Limb (tissue), 2 donors: Measurements from ENCODE around the gene PTPRZ1.

ENCODE experiments used
- DNase-seq, 2 donors: peaks; one replicate each; pipeline ENCODE4 v3.0.0-alpha.2; 2016; ENCODE audit errors: extremely low spot score in 2 of 2

The PTPRZ1 gene

GRCh38 chr7:121953601-121954000 is 80.6 kb downstream of the PTPRZ1 start:
- DNase-seq, result no peak

- no peak for DNase-seq
These were observed 81.8 kb downstream of the PTPRZ1 start for GRCh38 chr7:121954803-121955202.

- DNase-seq, result no peak
These were observed 84.7 kb downstream of the PTPRZ1 start for GRCh38 chr7:121957626-121958025.

GRCh38 chr7:121960678-121961077 is 87.7 kb downstream of the PTPRZ1 start:
- DNase-seq, result no peak

GRCh38 chr7:121961089-121961867 is 88.3 kb downstream of the PTPRZ1 start:
- no peak for DNase-seq

GRCh38 chr7:121966276-121966934 is 93.4 kb downstream of the PTPRZ1 start:
- no peak for DNase-seq

GRCh38 chr7:121966935-121967332 is 94.0 kb downstream of the PTPRZ1 start:
- DNase-seq, result no peak

- DNase-seq, result no peak
These were observed 112.6 kb downstream of the PTPRZ1 start for GRCh38 chr7:121985476-121986030.

- no peak for DNase-seq
These were observed 119.1 kb downstream of the PTPRZ1 start for GRCh38 chr7:121992068-121992467.

- DNase-seq, result peak; percentile 77 to 82
These were observed 121.9 kb downstream of the PTPRZ1 start for GRCh38 chr7:121994625-121995410.

GRCh38 chr7:122006687-122007086 is 133.7 kb downstream of the PTPRZ1 start:
- DNase-seq, result no peak

- no peak for DNase-seq
These were observed 137.2 kb downstream of the PTPRZ1 start for GRCh38 chr7:122010116-122010515.

GRCh38 chr7:122013065-122013464 is 140.1 kb downstream of the PTPRZ1 start:
- no peak for DNase-seq

- no peak for DNase-seq
These were observed 140.7 kb downstream of the PTPRZ1 start for GRCh38 chr7:122013630-122014029.

- DNase-seq, result peak in 1 of 2 donors; percentile 7
These were observed 141.7 kb downstream of the PTPRZ1 start for GRCh38 chr7:122014697-122015096.

- no peak for DNase-seq
These were observed 145.1 kb downstream of the PTPRZ1 start for GRCh38 chr7:122018032-122018431.

GRCh38 chr7:122027058-122027457 is 154.1 kb downstream of the PTPRZ1 start:
- no peak for DNase-seq

GRCh38 chr7:122033641-122034040 is 160.7 kb downstream of the PTPRZ1 start:
- DNase-seq, result no peak

GRCh38 chr7:122035876-122036275 is 162.9 kb downstream of the PTPRZ1 start:
- DNase-seq, result no peak

- no peak for DNase-seq
These were observed 165.2 kb downstream of the PTPRZ1 start for GRCh38 chr7:122038134-122038533.

- DNase-seq, result peak in 1 of 2 donors; percentile 3
These were observed 165.9 kb downstream of the PTPRZ1 start for GRCh38 chr7:122038904-122039303.

GRCh38 chr7:122040147-122040546 is 167.2 kb downstream of the PTPRZ1 start:
- no peak for DNase-seq
